Fibroblast of lung (primary cell): Measurements from ENCODE around the gene FAM53B. TPM values are rescaled to one million over a fixed set of nuclear protein-coding genes. Genes with fewer than 3 reads are reported as not detected.

Source experiments
- DNase-seq, 2 donors: peaks; one replicate each; pipeline versions ENCODE4 v3.0.0 to v3.0.0-alpha.2; 2010; ENCODE audit warnings: low read depth in 2 of 2
- H2AFZ ChIP-seq: 2 replicates; pipeline ENCODE4 v1.5.1; 2012; ENCODE audit warnings: low read length, control low read depth, inconsistent platforms
- H3K27ac ChIP-seq: 2 replicates; pipeline ENCODE4 v1.5.1; 2011; ENCODE audit warnings: low read length, control low read depth; ENCODE audit not compliant: insufficient read depth
- H3K27me3 ChIP-seq: 2 replicates; pipeline ENCODE4 v1.5.1; 2011; ENCODE audit warnings: mild to moderate bottlenecking, low read length; ENCODE audit not compliant: control insufficient read depth, insufficient read depth
- H3K36me3 ChIP-seq: 2 replicates; pipeline ENCODE4 v1.5.1; 2011; ENCODE audit warnings: low read length; ENCODE audit not compliant: control insufficient read depth, insufficient read depth
- H3K4me1 ChIP-seq: 2 replicates; pipeline ENCODE4 v1.5.1; 2011; ENCODE audit warnings: low read length; ENCODE audit not compliant: control insufficient read depth, insufficient read depth; ENCODE audit errors: extremely low read depth
- H3K4me2 ChIP-seq: 2 replicates; pipeline ENCODE4 v1.5.1; 2011; ENCODE audit warnings: low read length, control low read depth; ENCODE audit not compliant: insufficient read depth; ENCODE audit errors: extremely low read depth
- H3K4me3 ChIP-seq, 4 experiments: fragments of 200-600 bp in 1 of 4; sonication (generic) in 1 of 4; replicated peaks in 1 of 4; 2 replicates each; pipeline ENCODE4 v1.5.1; 2011 to 2016; ENCODE audit warnings: low read length in 4 of 4, low read depth in 3 of 4, mild to moderate bottlenecking in 3 of 4, control low read depth in 2 of 4, inconsistent platforms in 1 of 4, mixed read lengths in 1 of 4; ENCODE audit not compliant: insufficient read depth in 1 of 4; ENCODE audit errors: control extremely low read depth in 1 of 4
- H3K79me2 ChIP-seq: 2 replicates; pipeline ENCODE4 v1.5.1; 2012; ENCODE audit warnings: mild to moderate bottlenecking, low read length, inconsistent platforms; ENCODE audit not compliant: control insufficient read depth, insufficient read depth
- H3K9ac ChIP-seq: 2 replicates; pipeline ENCODE4 v1.5.1; 2011; ENCODE audit warnings: mild to moderate bottlenecking, low read length, control low read depth; ENCODE audit not compliant: insufficient read depth
- H3K9me3 ChIP-seq: 2 replicates; pipeline ENCODE4 v1.5.1; 2012; ENCODE audit warnings: low read depth, low read length; ENCODE audit not compliant: control insufficient read depth, insufficient read depth
- H4K20me1 ChIP-seq: 2 replicates; pipeline ENCODE4 v1.5.1; 2011; ENCODE audit warnings: low read length; ENCODE audit not compliant: control insufficient read depth, insufficient read depth; ENCODE audit errors: extremely low read depth
- EZH2 ChIP-seq: IDR thresholded peaks from 2 replicates; pipeline ENCODE4 v1.5.1; 2012; ENCODE audit warnings: low read length, control low read depth, mild to moderate bottlenecking; ENCODE audit errors: missing control alignments
- polyA plus RNA-seq, 2 donors: library from polyadenylated mRNA; depleted of rRNA in 1 of 2; stranded (reverse) in 1 of 2; unstranded in 1 of 2; fragments of >200 nt; gene quantifications; 2 replicates each; pipeline ENCODE4 v1.2.1, GENCODE V29; 2011 to 2012; ENCODE audit warnings: missing spikeins in 1 of 2
- total RNA-seq: library from RNA; depleted of rRNA; stranded (reverse); fragments of >200 nt; gene quantifications from 2 replicates; pipeline ENCODE4 v1.2.1, GENCODE V29; 2014
- TF ChIP-seq, protein P1 (sequence below), 2 donors: IDR thresholded peaks in 1 of 2; conservative IDR thresholded peaks in 1 of 2; 1 replicate in 1 of 2; 2 replicates in 1 of 2; pipeline ENCODE4 v1.5.1; 2011 to 2012; ENCODE audit warnings: low read length in 2 of 2, control low read depth in 1 of 2, inconsistent platforms in 1 of 2, low read depth in 1 of 2, mild to moderate bottlenecking in 1 of 2

The FAM53B gene
- total and polyA plus RNA-seq, 2 donors (not counting 1 experiment from before 2014, with no cell fraction given): 2.2 to 11.7 TPM

DNA sequence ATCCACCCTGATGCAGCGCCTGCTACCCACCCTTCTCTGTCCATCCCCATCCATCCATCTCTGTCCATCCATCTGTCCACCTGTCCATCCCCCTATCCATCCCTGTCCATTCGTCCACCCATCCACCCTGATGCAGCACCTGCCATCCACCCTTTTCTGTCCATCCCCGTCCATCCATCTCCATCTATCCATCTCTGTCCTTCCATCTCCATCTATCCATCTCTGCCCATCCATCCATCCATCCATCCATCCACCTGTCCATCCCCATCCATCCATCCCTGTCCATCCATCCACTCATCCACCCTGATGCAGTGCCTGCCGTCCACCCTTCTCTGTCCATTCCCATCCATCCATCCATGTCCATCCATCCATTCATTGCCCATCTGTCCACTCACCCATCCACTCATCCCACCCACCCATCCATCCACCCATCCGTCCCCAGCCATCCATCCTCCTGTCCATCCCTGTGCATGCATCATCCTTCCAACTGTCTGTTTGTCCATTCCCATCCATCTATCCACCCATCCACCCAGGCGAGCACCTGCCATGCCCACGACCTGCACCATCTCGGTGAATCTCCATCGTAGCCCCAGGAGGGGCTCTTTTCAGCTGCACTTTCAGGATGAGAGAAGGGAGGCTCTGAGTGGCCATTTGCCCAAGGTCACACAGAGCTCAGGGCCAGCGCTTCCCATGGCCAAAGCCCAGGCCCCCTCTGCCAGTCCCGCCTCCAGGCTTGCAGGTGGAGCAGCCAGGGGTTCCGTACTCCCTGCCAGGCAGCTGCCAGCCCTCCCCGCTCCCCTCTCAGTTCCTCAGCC, 145.2 kb downstream of the FAM53B start:
- Histone ChIP-seq H3K9ac (no peak overlapping the region), H3K27me3 (no peaks in the 10 kb centered on the region)

GRCh38 chr10:124598196-124598595, 146.0 kb downstream of the FAM53B start:
- no peak for DNase-seq
- Histone ChIP-seq H3K27ac (no peak overlapping the region), H4K20me1 (no peaks in the 10 kb centered on the region), H3K9me3 (no peaks in the 10 kb centered on the region), H2AFZ (no peak overlapping the region), H3K27me3 (no peaks in the 10 kb centered on the region), H3K79me2 (no peaks in the 10 kb centered on the region), H3K9ac (no peak overlapping the region), H3K4me1 (no peaks in the 10 kb centered on the region), H3K36me3 (no peaks in the 10 kb centered on the region), H3K4me2 (no peak overlapping the region), H3K4me3 (no peak overlapping the region)
- TF ChIP-seq, protein P1, sequence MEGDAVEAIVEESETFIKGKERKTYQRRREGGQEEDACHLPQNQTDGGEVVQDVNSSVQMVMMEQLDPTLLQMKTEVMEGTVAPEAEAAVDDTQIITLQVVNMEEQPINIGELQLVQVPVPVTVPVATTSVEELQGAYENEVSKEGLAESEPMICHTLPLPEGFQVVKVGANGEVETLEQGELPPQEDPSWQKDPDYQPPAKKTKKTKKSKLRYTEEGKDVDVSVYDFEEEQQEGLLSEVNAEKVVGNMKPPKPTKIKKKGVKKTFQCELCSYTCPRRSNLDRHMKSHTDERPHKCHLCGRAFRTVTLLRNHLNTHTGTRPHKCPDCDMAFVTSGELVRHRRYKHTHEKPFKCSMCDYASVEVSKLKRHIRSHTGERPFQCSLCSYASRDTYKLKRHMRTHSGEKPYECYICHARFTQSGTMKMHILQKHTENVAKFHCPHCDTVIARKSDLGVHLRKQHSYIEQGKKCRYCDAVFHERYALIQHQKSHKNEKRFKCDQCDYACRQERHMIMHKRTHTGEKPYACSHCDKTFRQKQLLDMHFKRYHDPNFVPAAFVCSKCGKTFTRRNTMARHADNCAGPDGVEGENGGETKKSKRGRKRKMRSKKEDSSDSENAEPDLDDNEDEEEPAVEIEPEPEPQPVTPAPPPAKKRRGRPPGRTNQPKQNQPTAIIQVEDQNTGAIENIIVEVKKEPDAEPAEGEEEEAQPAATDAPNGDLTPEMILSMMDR (conservative IDR thresholded peaks at IDR 0.05 in 1 of 2, IDR thresholded peaks at IDR 0.05 in 1 of 2; ENCODE audit: low read depth in 1 of 2, low read length in 2 of 2): no peak
- TF ChIP-seq EZH2: no peak

More for the DNA sequence above, 145.2 kb downstream of the FAM53B start:
- no peak overlapping the region for H3K27ac ChIP-seq
- H2AFZ ChIP-seq: no peak overlapping the region
- DNase-seq: no peak
- H3K4me3 ChIP-seq: no peak overlapping the region
- H3K4me2 ChIP-seq: no peak overlapping the region
- TF ChIP-seq EZH2: no peak
- TF ChIP-seq, protein P1 (conservative IDR thresholded peaks at IDR 0.05 in 1 of 2, IDR thresholded peaks at IDR 0.05 in 1 of 2; ENCODE audit: low read depth in 1 of 2, low read length in 2 of 2): no peak
- no peaks in the 10 kb centered on the region for H3K36me3 ChIP-seq
- H4K20me1 ChIP-seq: no peaks in the 10 kb centered on the region
- H3K4me1 ChIP-seq: no peaks in the 10 kb centered on the region
- H3K9me3 ChIP-seq: no peaks in the 10 kb centered on the region
- H3K79me2 ChIP-seq: no peaks in the 10 kb centered on the region

DNA sequence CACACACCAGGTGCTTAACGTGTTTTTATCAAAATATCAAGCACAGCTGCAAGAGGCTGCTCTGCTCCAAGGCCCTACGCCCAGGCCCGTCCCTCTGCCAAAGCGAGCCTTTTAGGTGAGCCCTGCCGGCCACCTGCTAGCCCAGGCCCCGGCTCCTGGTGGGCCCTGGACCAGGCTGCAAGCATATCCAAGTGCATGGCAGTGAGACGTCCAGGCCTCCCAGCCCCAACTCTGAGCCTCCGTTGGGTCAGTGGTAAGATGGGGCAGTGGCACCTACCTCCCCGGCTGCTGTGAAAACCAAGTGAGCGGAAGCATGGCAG, 146.4 kb downstream of the FAM53B start:
- no peaks in the 10 kb centered on the region for H3K4me1 ChIP-seq
- no peaks in the 10 kb centered on the region for H3K27me3 ChIP-seq
- no peak overlapping the region for H3K4me3 ChIP-seq
- no peak overlapping the region for H3K4me2 ChIP-seq
- H3K79me2 ChIP-seq: no peaks in the 10 kb centered on the region
- no peak overlapping the region for H3K9ac ChIP-seq
- no peak for DNase-seq
- H4K20me1 ChIP-seq: no peaks in the 10 kb centered on the region
- no peak for TF ChIP-seq EZH2
- TF ChIP-seq, protein P1 (conservative IDR thresholded peaks at IDR 0.05 in 1 of 2, IDR thresholded peaks at IDR 0.05 in 1 of 2; ENCODE audit: low read depth in 1 of 2, low read length in 2 of 2): no peak
- H3K27ac ChIP-seq: no peak overlapping the region
- H3K9me3 ChIP-seq: no peaks in the 10 kb centered on the region
- no peak overlapping the region for H2AFZ ChIP-seq
- no peaks in the 10 kb centered on the region for H3K36me3 ChIP-seq
